HUES6 (cell line): Measurements from ENCODE around the gene MT1G.

Source experiments
- H3K27ac ChIP-seq: 2 replicates; pipeline ENCODE4 v1.7.0; 2013; ENCODE audit warnings: low read depth, mild to moderate bottlenecking, low read length, inconsistent platforms
- H3K27me3 ChIP-seq: 2 replicates; pipeline ENCODE4 v1.6.1; 2013; ENCODE audit warnings: low read length; ENCODE audit not compliant: control insufficient read depth, insufficient read depth
- H3K36me3 ChIP-seq: 2 replicates; pipeline ENCODE4 v1.6.1; 2013; ENCODE audit warnings: low read length; ENCODE audit not compliant: control insufficient read depth, insufficient read depth
- H3K4me1 ChIP-seq: 2 replicates; pipeline ENCODE4 v1.6.1; 2013; ENCODE audit warnings: low read length; ENCODE audit not compliant: control insufficient read depth, insufficient read depth
- H3K4me3 ChIP-seq: 2 replicates; pipeline ENCODE4 v1.5.1; 2013; ENCODE audit warnings: low read depth, low read length
- H3K9ac ChIP-seq: one replicate; pipeline ENCODE4 v1.6.1; 2013; ENCODE audit warnings: mild to moderate bottlenecking, low read length
- H3K9me3 ChIP-seq: 2 replicates; pipeline ENCODE4 v1.6.1; 2013; ENCODE audit warnings: low read depth, low read length; ENCODE audit not compliant: control insufficient read depth, insufficient read depth

MT1G gene

GRCh38 chr16:56645311-56645710, 22.6 kb downstream of the MT1G start:
- peaks cover 14% of the 10 kb centered on the region for H3K4me1 ChIP-seq
- peaks cover 100% of the 10 kb centered on the region for H3K27me3 ChIP-seq
- no peaks in the 10 kb centered on the region for H3K9me3 ChIP-seq
- no peak overlapping the region for H3K4me3 ChIP-seq
- no peak overlapping the region for H3K27ac ChIP-seq
- no peaks in the 10 kb centered on the region for H3K36me3 ChIP-seq
- H3K9ac ChIP-seq = no peak overlapping the region

GRCh38 chr16:56643833-56644232, 24.0 kb downstream of the MT1G start:
- no peaks in the 10 kb centered on the region for H3K9me3 ChIP-seq
- H3K27ac ChIP-seq = no peak overlapping the region
- no peaks in the 10 kb centered on the region for H3K36me3 ChIP-seq
- H3K27me3 ChIP-seq = peaks cover 100% of the 10 kb centered on the region
- H3K9ac ChIP-seq = no peak overlapping the region
- H3K4me1 ChIP-seq = peaks cover 16% of the 10 kb centered on the region
- H3K4me3 ChIP-seq = peak overlapping the region; percentile 48

GRCh38 chr16:56643080-56643778, 24.6 kb downstream of the MT1G start:
- Histone ChIP-seq H3K36me3 (no peaks in the 10 kb centered on the region), H3K9me3 (no peaks in the 10 kb centered on the region), H3K9ac (no peak overlapping the region), H3K4me1 (peaks cover 19% of the 10 kb centered on the region), H3K4me3 (peak overlapping the region; percentile 48), H3K27me3 (peaks cover 100% of the 10 kb centered on the region), H3K27ac (no peak overlapping the region)

GRCh38 chr16:56641166-56641565, 26.7 kb downstream of the MT1G start:
- Histone ChIP-seq H3K36me3 (no peaks in the 10 kb centered on the region), H3K27me3 (peaks cover 100% of the 10 kb centered on the region), H3K4me3 (no peak overlapping the region), H3K4me1 (peaks cover 16% of the 10 kb centered on the region), H3K9ac (no peak overlapping the region), H3K27ac (no peak overlapping the region), H3K9me3 (no peaks in the 10 kb centered on the region)

GRCh38 chr16:56640076-56640475, 27.8 kb downstream of the MT1G start:
- H3K36me3 ChIP-seq = no peaks in the 10 kb centered on the region
- H3K9ac ChIP-seq = no peak overlapping the region
- no peak overlapping the region for H3K4me3 ChIP-seq
- H3K27ac ChIP-seq = no peak overlapping the region
- H3K27me3 ChIP-seq = peaks cover 100% of the 10 kb centered on the region
- H3K4me1 ChIP-seq = peaks cover 23% of the 10 kb centered on the region
- H3K9me3 ChIP-seq = no peaks in the 10 kb centered on the region

GRCh38 chr16:56639045-56639444, 28.8 kb downstream of the MT1G start:
- no peaks in the 10 kb centered on the region for H3K36me3 ChIP-seq
- H3K4me1 ChIP-seq = peaks cover 23% of the 10 kb centered on the region
- peaks cover 100% of the 10 kb centered on the region for H3K27me3 ChIP-seq
- no peaks in the 10 kb centered on the region for H3K9me3 ChIP-seq
- H3K9ac ChIP-seq = no peak overlapping the region
- no peak overlapping the region for H3K4me3 ChIP-seq
- H3K27ac ChIP-seq = no peak overlapping the region

- Histone ChIP-seq H3K9ac (no peak within 1 kb of the TSS), H3K4me3 (peak within 1 kb of the TSS; percentile 59), H3K36me3 (no peaks in the 10 kb centered on the region), H3K27me3 (peaks cover 100% of the 10 kb centered on the region), H3K9me3 (no peaks in the 10 kb centered on the region), H3K27ac (no peak within 1 kb of the TSS), H3K4me1 (peaks cover 18% of the 10 kb centered on the region)
Measured at GRCh38 chr16:56637814-56638750, 29.8 kb downstream of the MT1G start, which contains the start of gene MT1A. MT1A (plus strand) TSS chr16:56638666; CDS start chr16:56638739, 73 bp downstream.

GRCh38 chr16:56636616-56637413, 31.1 kb downstream of the MT1G start:
- Histone ChIP-seq H3K36me3 (no peaks in the 10 kb centered on the region), H3K27ac (no peak overlapping the region), H3K9me3 (no peaks in the 10 kb centered on the region), H3K9ac (no peak overlapping the region), H3K4me3 (no peak overlapping the region), H3K4me1 (peaks cover 19% of the 10 kb centered on the region), H3K27me3 (peaks cover 100% of the 10 kb centered on the region)

- Histone ChIP-seq H3K27ac (no peak overlapping the region), H3K4me3 (peak overlapping the region; percentile 55), H3K9me3 (no peaks in the 10 kb centered on the region), H3K27me3 (peaks cover 100% of the 10 kb centered on the region), H3K4me1 (peaks cover 19% of the 10 kb centered on the region), H3K9ac (peak overlapping the region; percentile 45), H3K36me3 (no peaks in the 10 kb centered on the region)
Measured at GRCh38 chr16:56635441-56635967, 32.4 kb downstream of the MT1G start.

- peak overlapping the region; percentile 45 for H3K9ac ChIP-seq
- no peak overlapping the region for H3K27ac ChIP-seq
- H3K27me3 ChIP-seq = peaks cover 100% of the 10 kb centered on the region
Measured at GRCh38 chr16:56634715-56635440, 33.0 kb downstream of the MT1G start.

More at GRCh38 chr16:56634715-56635440, 33.0 kb downstream of the MT1G start:
- peak overlapping the region; percentile 55 for H3K4me3 ChIP-seq
- H3K36me3 ChIP-seq = no peaks in the 10 kb centered on the region
- no peaks in the 10 kb centered on the region for H3K9me3 ChIP-seq
- H3K4me1 ChIP-seq = peaks cover 19% of the 10 kb centered on the region
